ENCODE results near the gene PXDN. TPM values are rescaled to one million over a fixed set of nuclear protein-coding genes. Genes with fewer than 3 reads are reported as not detected.
A peak's percentile ranks its signal among the peaks of the same experiment; 100 is the strongest.

The PXDN gene
- 60.6 TPM for polyA plus RNA-seq
- long read RNA-seq, donor 1, full-length matches to known transcripts = 4 of 11 reads
- long read RNA-seq, donor 1, partial matches to known transcripts = 7 of 11 reads
- long read RNA-seq, donor 1, other reads (novel, unspliced or antisense) = 0 of 11 reads
- long read RNA-seq, donor 2, full-length matches to known transcripts = 7 of 22 reads
- long read RNA-seq, donor 2, partial matches to known transcripts = 15 of 22 reads
- long read RNA-seq, donor 2, other reads (novel, unspliced or antisense) = 0 of 22 reads
- long read RNA-seq, donor 3 = 0 reads
- long read RNA-seq, donor 4, partial matches to known transcripts = 0 of 1 reads
- long read RNA-seq, donor 4, other reads (novel, unspliced or antisense) = 0 of 1 reads
- long read RNA-seq, donor 5, full-length matches to known transcripts = 3 of 3 reads
- long read RNA-seq, donor 5, partial matches to known transcripts = 0 of 3 reads
- long read RNA-seq, donor 5, other reads (novel, unspliced or antisense) = 0 of 3 reads
- long read RNA-seq, donor 6, full-length matches to known transcripts = 2 of 8 reads
- long read RNA-seq, donor 6, partial matches to known transcripts = 6 of 8 reads
- long read RNA-seq, donor 6, other reads (novel, unspliced or antisense) = 0 of 8 reads
- long read RNA-seq, donor 7, full-length matches to known transcripts = 4 of 9 reads
- long read RNA-seq, donor 7, partial matches to known transcripts = 5 of 9 reads
- long read RNA-seq, donor 7, other reads (novel, unspliced or antisense) = 0 of 9 reads
- long read RNA-seq, donor 8, full-length matches to known transcripts = 4 of 15 reads
- long read RNA-seq, donor 8, partial matches to known transcripts = 11 of 15 reads
- long read RNA-seq, donor 8, other reads (novel, unspliced or antisense) = 0 of 15 reads
- long read RNA-seq, donor 9, full-length matches to known transcripts = 3 of 3 reads
- long read RNA-seq, donor 9, partial matches to known transcripts = 0 of 3 reads
- long read RNA-seq, donor 9, other reads (novel, unspliced or antisense) = 0 of 3 reads
- long read RNA-seq, donor 10, full-length matches to known transcripts = 4 of 4 reads
- long read RNA-seq, donor 10, partial matches to known transcripts = 0 of 4 reads
- long read RNA-seq, donor 10, other reads (novel, unspliced or antisense) = 0 of 4 reads
- long read RNA-seq, donor 11, full-length matches to known transcripts = 2 of 15 reads
- long read RNA-seq, donor 11, partial matches to known transcripts = 13 of 15 reads
- long read RNA-seq, donor 11, other reads (novel, unspliced or antisense) = 0 of 15 reads

GRCh38 chr2:1744446-1745170 is at the start of gene PXDN:
Gene PXDN (minus strand): TSS chr2:1744515. CDS start chr2:1744455, 60 bp downstream.
- DNase-seq = peak in 1 of 2 donors; percentile 47
- no CpG with 5 or more reads among the region's 71 CpGs for WGBS (ENCODE audit: insufficient coverage, low lambda C conversion rate)
- H3K4me3 ChIP-seq (ENCODE audit: low read length) = peak within 1 kb of the TSS; percentile 47
- H3K4me1 ChIP-seq (ENCODE audit: control insufficient read depth, insufficient read depth, low read length) = peaks cover 3% of the 10 kb centered on the region
- H3K9me3 ChIP-seq (ENCODE audit: control insufficient read depth, low read depth, low read length) = no peaks in the 10 kb centered on the region
- no peaks in the 10 kb centered on the region for H3K36me3 ChIP-seq (ENCODE audit: control insufficient read depth, insufficient read depth, low read length)
- peaks cover 35% of the 10 kb centered on the region for H3K27me3 ChIP-seq (ENCODE audit: control insufficient read depth, insufficient read depth, low read length)
- peak within 1 kb of the TSS; percentile 76 for H3K27ac ChIP-seq (ENCODE audit: low read length)

GRCh38 chr2:1793868-1794445 is 49.6 kb upstream of the PXDN start:
- Histone ChIP-seq H3K27ac (ENCODE audit: low read length) (no peak overlapping the region), H3K9me3 (ENCODE audit: control insufficient read depth, low read depth, low read length) (no peaks in the 10 kb centered on the region), H3K4me3 (ENCODE audit: low read length) (no peak overlapping the region), H3K36me3 (ENCODE audit: control insufficient read depth, insufficient read depth, low read length) (no peaks in the 10 kb centered on the region), H3K27me3 (ENCODE audit: control insufficient read depth, insufficient read depth, low read length) (peaks cover 5% of the 10 kb centered on the region), H3K4me1 (ENCODE audit: control insufficient read depth, insufficient read depth, low read length) (no peaks in the 10 kb centered on the region)
- peak; percentile 22 to 26 for DNase-seq
- WGBS (ENCODE audit: insufficient coverage, low lambda C conversion rate) = no CpG with 5 or more reads among the region's 18 CpGs

GRCh38 chr2:1793001-1793867 is 48.9 kb upstream of the PXDN start:
- Histone ChIP-seq H3K4me3 (ENCODE audit: low read length) (no peak overlapping the region), H3K27ac (ENCODE audit: low read length) (no peak overlapping the region), H3K4me1 (ENCODE audit: control insufficient read depth, insufficient read depth, low read length) (no peaks in the 10 kb centered on the region), H3K9me3 (ENCODE audit: control insufficient read depth, low read depth, low read length) (no peaks in the 10 kb centered on the region), H3K27me3 (ENCODE audit: control insufficient read depth, insufficient read depth, low read length) (no peaks in the 10 kb centered on the region), H3K36me3 (ENCODE audit: control insufficient read depth, insufficient read depth, low read length) (no peaks in the 10 kb centered on the region)
- no CpG with 5 or more reads among the region's 23 CpGs for WGBS (ENCODE audit: insufficient coverage, low lambda C conversion rate)
- DNase-seq = no peak

GRCh38 chr2:1791685-1792435 is 47.5 kb upstream of the PXDN start:
- no peaks in the 10 kb centered on the region for H3K36me3 ChIP-seq (ENCODE audit: control insufficient read depth, insufficient read depth, low read length)
- no peaks in the 10 kb centered on the region for H3K9me3 ChIP-seq (ENCODE audit: control insufficient read depth, low read depth, low read length)
- WGBS (ENCODE audit: insufficient coverage, low lambda C conversion rate) = 76% methylated on average over 3 of the region's 16 CpGs
- no peaks in the 10 kb centered on the region for H3K27me3 ChIP-seq (ENCODE audit: control insufficient read depth, insufficient read depth, low read length)
- no peak for DNase-seq
- H3K27ac ChIP-seq (ENCODE audit: low read length) = no peak overlapping the region
- no peaks in the 10 kb centered on the region for H3K4me1 ChIP-seq (ENCODE audit: control insufficient read depth, insufficient read depth, low read length)
- H3K4me3 ChIP-seq (ENCODE audit: low read length) = no peak overlapping the region

GRCh38 chr2:1791006-1791605 is 46.8 kb upstream of the PXDN start:
- Histone ChIP-seq H3K4me1 (ENCODE audit: control insufficient read depth, insufficient read depth, low read length) (no peaks in the 10 kb centered on the region), H3K27me3 (ENCODE audit: control insufficient read depth, insufficient read depth, low read length) (no peaks in the 10 kb centered on the region), H3K4me3 (ENCODE audit: low read length) (no peak overlapping the region), H3K36me3 (ENCODE audit: control insufficient read depth, insufficient read depth, low read length) (no peaks in the 10 kb centered on the region), H3K9me3 (ENCODE audit: control insufficient read depth, low read depth, low read length) (no peaks in the 10 kb centered on the region), H3K27ac (ENCODE audit: low read length) (no peak overlapping the region)
- WGBS (ENCODE audit: insufficient coverage, low lambda C conversion rate) = 79% methylated on average over 5 of the region's 6 CpGs
- no peak for DNase-seq

- no CpG with 5 or more reads among the region's 6 CpGs for WGBS (ENCODE audit: insufficient coverage, low lambda C conversion rate)
- H3K27ac ChIP-seq (ENCODE audit: low read length) = no peak overlapping the region
Observed at GRCh38 chr2:1790473-1790872, 46.2 kb upstream of the PXDN start.

GRCh38 chr2:1789610-1790009 is 45.3 kb upstream of the PXDN start:
- Histone ChIP-seq H3K4me3 (ENCODE audit: low read length) (no peak overlapping the region), H3K4me1 (ENCODE audit: control insufficient read depth, insufficient read depth, low read length) (no peaks in the 10 kb centered on the region), H3K27ac (ENCODE audit: low read length) (no peak overlapping the region), H3K9me3 (ENCODE audit: control insufficient read depth, low read depth, low read length) (no peaks in the 10 kb centered on the region), H3K27me3 (ENCODE audit: control insufficient read depth, insufficient read depth, low read length) (no peaks in the 10 kb centered on the region), H3K36me3 (ENCODE audit: control insufficient read depth, insufficient read depth, low read length) (no peaks in the 10 kb centered on the region)
- WGBS (ENCODE audit: insufficient coverage, low lambda C conversion rate) = no CpG with 5 or more reads among the region's 11 CpGs
- DNase-seq = no peak

More at GRCh38 chr2:1790473-1790872, 46.2 kb upstream of the PXDN start:
- Histone ChIP-seq H3K9me3 (ENCODE audit: control insufficient read depth, low read depth, low read length) (no peaks in the 10 kb centered on the region), H3K36me3 (ENCODE audit: control insufficient read depth, insufficient read depth, low read length) (no peaks in the 10 kb centered on the region), H3K4me1 (ENCODE audit: control insufficient read depth, insufficient read depth, low read length) (no peaks in the 10 kb centered on the region), H3K27me3 (ENCODE audit: control insufficient read depth, insufficient read depth, low read length) (no peaks in the 10 kb centered on the region), H3K4me3 (ENCODE audit: low read length) (no peak overlapping the region)
- DNase-seq = no peak

GRCh38 chr2:1788478-1788959 is 44.2 kb upstream of the PXDN start:
- no peak for DNase-seq
- Histone ChIP-seq H3K9me3 (ENCODE audit: control insufficient read depth, low read depth, low read length) (no peaks in the 10 kb centered on the region), H3K36me3 (ENCODE audit: control insufficient read depth, insufficient read depth, low read length) (no peaks in the 10 kb centered on the region), H3K27me3 (ENCODE audit: control insufficient read depth, insufficient read depth, low read length) (peaks cover 3% of the 10 kb centered on the region), H3K4me1 (ENCODE audit: control insufficient read depth, insufficient read depth, low read length) (no peaks in the 10 kb centered on the region), H3K4me3 (ENCODE audit: low read length) (no peak overlapping the region), H3K27ac (ENCODE audit: low read length) (no peak overlapping the region)
- WGBS (ENCODE audit: insufficient coverage, low lambda C conversion rate) = 100% methylated on average over 1 of the region's 18 CpGs
